Retinal pigment epithelial cell (primary cell): ENCODE data around the gene PCK1.

ENCODE experiments used
- DNase-seq: peaks from one replicate; pipeline ENCODE4 v3.0.0-alpha.2; 2010; ENCODE audit warnings: low read depth
- H3K4me3 ChIP-seq: 2 replicates; pipeline ENCODE4 v1.5.1; 2011; ENCODE audit warnings: mild to moderate bottlenecking, low read length, control low read depth, moderate library complexity
- TF ChIP-seq, protein P1 (sequence below): conservative IDR thresholded peaks from 2 replicates; pipeline ENCODE4 v1.5.1; 2011; ENCODE audit warnings: low read depth, low read length, control low read depth, inconsistent platforms

PCK1 gene

DNA sequence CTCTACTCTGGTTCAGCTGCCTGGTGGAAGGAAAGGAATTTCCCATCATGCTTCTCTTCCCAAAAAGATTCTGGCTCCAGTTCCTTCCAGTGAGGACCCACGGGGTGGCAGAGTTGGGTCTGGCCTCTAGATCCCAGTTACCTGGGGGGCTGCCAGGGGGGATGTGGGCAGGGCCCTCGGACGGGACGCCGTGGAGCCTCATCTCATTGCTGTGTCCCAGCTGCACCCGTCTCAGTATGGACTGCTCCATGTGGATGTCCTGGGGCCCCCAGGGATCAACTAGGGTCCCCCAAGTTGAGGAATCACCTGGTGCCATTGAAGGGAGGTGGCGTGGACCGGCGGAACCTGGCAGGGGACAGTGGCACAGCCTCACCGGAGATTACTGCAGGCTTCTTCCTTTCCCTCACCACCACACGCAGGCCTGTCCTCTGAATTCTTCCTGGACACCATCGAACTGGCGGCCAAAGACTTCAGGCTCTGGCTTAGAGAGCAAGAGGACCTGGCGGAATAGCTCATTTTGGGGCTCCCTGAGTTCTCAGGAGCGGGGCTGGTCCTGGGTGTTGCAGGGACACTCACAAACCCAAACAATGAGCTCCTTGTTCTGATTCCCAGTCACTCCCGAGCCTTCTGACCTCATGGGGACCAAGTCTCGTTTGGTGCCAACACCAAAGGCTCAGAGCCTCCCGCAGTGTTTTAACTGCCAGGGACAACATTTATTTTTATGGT, 50.8 kb downstream of the PCK1 start:
- no peak for DNase-seq
- H3K4me3 ChIP-seq = no peak overlapping the region
- TF ChIP-seq, protein P1, sequence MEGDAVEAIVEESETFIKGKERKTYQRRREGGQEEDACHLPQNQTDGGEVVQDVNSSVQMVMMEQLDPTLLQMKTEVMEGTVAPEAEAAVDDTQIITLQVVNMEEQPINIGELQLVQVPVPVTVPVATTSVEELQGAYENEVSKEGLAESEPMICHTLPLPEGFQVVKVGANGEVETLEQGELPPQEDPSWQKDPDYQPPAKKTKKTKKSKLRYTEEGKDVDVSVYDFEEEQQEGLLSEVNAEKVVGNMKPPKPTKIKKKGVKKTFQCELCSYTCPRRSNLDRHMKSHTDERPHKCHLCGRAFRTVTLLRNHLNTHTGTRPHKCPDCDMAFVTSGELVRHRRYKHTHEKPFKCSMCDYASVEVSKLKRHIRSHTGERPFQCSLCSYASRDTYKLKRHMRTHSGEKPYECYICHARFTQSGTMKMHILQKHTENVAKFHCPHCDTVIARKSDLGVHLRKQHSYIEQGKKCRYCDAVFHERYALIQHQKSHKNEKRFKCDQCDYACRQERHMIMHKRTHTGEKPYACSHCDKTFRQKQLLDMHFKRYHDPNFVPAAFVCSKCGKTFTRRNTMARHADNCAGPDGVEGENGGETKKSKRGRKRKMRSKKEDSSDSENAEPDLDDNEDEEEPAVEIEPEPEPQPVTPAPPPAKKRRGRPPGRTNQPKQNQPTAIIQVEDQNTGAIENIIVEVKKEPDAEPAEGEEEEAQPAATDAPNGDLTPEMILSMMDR = no peak

DNA sequence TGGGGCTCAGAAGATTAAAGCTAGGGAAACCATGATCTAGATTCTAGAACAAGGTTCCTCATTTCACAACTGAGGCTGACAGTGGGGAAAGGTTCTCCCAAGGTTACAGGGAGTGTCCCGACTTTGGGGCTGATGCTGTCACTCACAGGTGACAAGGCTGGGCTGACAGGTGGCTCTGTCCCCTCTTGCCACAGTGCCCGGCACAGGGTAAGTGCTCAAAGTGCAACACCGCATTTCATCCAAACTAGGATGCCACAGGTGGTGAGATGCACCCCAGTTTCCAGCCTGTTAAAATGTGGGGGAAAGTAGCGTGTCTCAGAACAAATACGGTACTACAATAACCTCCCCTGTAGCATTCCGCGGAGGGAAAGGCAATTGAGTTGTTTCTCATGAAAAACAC, 51.5 kb downstream of the PCK1 start:
- TF ChIP-seq, protein P1 = no peak
- no peak overlapping the region for H3K4me3 ChIP-seq
- DNase-seq = no peak

DNA sequence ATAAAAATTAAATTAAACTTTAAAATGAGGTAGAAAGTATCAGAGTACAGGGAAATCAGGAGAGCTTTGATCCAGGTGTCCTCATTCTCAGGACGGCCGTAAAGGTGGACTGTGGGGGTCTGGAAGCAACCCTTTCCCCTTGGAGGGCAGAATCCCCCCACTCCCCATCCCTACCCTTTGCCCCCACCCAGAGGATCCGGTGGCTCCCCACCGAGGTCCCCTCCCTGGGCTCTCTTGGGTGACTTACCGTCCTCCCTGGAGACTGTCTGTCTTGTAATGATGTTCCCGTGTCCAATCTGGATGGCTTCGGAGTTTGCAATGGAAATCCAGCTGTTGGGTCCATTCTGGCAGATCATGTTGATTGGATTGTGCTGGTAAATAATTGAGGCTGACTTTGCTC, 52.0 kb downstream of the PCK1 start:
- no peak for DNase-seq
- TF ChIP-seq, protein P1 = no peak
- H3K4me3 ChIP-seq = no peak overlapping the region

DNA sequence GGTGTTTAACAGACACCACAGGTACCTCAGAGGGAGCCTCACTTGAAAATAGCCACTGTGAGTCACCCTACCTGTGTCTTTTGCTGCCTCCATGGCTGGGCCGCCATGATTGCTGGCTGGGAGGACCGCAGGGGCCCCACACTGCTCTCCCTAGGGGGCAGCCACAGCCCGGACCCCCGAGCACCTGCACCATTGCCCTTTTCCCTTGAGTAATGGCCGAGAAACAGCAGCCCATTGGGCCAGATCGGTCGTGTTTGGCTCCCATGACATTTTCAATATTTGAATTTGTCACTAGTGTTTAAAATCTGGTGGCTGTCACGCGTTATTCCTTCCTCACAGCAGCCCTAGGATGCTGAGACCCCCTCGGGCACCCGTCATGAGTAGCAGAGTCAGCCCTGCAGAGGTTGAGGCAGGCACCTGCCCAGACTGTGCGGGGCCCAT, 52.6 kb downstream of the PCK1 start:
- no peak overlapping the region for H3K4me3 ChIP-seq
- no peak for DNase-seq
- TF ChIP-seq, protein P1 = no peak

DNA sequence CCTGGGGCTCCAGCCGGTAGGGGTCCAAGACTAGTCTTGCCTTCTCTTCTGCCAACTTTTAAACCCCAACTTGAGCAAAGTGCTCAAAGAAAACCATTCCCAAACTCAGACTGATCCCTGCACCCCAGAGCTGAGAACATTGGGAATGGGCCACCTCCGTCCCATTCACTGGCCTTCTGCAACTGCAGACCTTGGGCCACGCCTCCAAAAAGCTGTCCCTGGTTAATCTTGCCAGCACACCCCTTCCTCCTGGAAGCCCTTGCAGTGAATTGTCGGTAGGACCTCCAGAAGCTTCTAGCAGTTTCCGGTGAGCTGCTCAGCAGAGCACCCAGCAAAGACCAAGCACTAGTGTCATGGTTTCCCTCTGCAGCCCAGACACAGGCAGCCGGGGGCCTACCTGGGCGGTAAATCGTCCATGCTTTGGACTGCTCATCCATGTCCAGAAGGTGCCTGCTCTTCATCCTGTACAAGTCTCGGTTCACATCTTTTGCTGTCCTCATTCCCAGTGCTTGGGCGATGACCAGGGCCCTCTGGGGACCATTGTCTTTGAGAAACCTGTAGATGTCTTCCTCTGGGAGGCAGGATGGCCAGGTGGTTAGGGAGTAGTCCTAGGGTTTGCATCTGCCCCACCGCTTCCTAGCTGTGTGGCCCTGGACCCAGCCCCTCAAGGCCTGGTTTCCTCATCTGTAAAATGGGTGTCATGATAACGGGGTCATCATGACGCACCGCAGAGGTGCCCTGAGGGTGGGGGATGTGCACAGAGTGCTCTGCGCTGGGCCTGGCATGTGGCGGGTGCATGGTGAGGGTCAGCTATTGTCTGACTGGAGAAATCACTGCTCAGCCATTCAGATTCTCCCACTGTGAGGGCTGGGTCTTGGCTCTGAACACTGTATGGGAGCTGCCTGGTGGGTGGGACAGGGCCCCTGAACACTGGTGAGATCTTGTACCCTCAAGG, 53.9 kb downstream of the PCK1 start:
- no peak overlapping the region for H3K4me3 ChIP-seq

DNA sequence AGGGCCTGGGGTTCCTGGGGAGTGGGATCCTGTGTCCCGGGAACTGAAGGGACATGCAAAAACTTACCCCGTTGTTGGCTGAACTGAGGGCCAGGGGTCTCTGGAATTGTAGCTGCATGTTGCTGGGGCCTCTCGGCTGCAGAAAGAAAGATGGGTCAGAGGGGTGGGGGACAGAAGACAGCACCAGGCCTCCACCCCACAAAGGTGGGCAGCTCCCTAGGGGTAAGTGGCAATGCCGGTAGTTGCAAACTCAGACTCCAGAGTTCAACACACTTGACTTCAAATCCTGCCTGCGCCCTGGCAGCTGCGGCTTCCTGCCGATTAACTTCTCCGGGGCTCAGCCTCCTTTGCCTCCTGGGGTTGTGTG, 54.5 kb downstream of the PCK1 start:
- DNase-seq = no peak

More for the DNA sequence above, 53.9 kb downstream of the PCK1 start:
- TF ChIP-seq, protein P1 = no peak
- no peak for DNase-seq

More for the DNA sequence above, 54.5 kb downstream of the PCK1 start:
- TF ChIP-seq, protein P1 = no peak
- H3K4me3 ChIP-seq = no peak overlapping the region
